Measurements from ENCODE around the gene RTN4. TPM values are rescaled to one million over a fixed set of nuclear protein-coding genes. Genes with fewer than 3 reads are reported as not detected.

RTN4 gene
- polyA plus RNA-seq, 1 experiment, result 219 TPM

GRCh38 chr2:54949431-54949830 lies 100.8 kb downstream of the RTN4 start:
- CTCF ChIA-PET, result no interaction called here

GRCh38 chr2:54948120-54948519 lies 102.1 kb downstream of the RTN4 start:
- DNase-seq (ENCODE audit: low read depth), result no peak
- POLR2A ChIA-PET, result no interaction called here
- CTCF ChIA-PET, result no interaction called here
- no peak for TF ChIP-seq CTCF (IDR thresholded peaks at IDR 0.05; ENCODE audit: insufficient read depth, low read depth, low read length)
- Histone ChIP-seq H3K36me3 (ENCODE audit: control insufficient read depth, insufficient read depth, low read length) (no peaks in the 10 kb centered on the region), H3K27me3 (ENCODE audit: control insufficient read depth, insufficient read depth, low read length) (no peaks in the 10 kb centered on the region), H3K4me3 (ENCODE audit: low read depth, low read length) (no peak overlapping the region)

More at GRCh38 chr2:54949431-54949830, 100.8 kb downstream of the RTN4 start:
- no peaks in the 10 kb centered on the region for H3K36me3 ChIP-seq (ENCODE audit: control insufficient read depth, insufficient read depth, low read length)
- TF ChIP-seq CTCF (IDR thresholded peaks at IDR 0.05; ENCODE audit: insufficient read depth, low read depth, low read length), result no peak
- POLR2A ChIA-PET, result no interaction called here
- DNase-seq (ENCODE audit: low read depth), result no peak
- no peaks in the 10 kb centered on the region for H3K27me3 ChIP-seq (ENCODE audit: control insufficient read depth, insufficient read depth, low read length)
- H3K4me3 ChIP-seq (ENCODE audit: low read depth, low read length), result no peak overlapping the region

GRCh38 chr2:54947646-54948045 lies 102.6 kb downstream of the RTN4 start:
- Histone ChIP-seq H3K36me3 (ENCODE audit: control insufficient read depth, insufficient read depth, low read length) (no peaks in the 10 kb centered on the region), H3K27me3 (ENCODE audit: control insufficient read depth, insufficient read depth, low read length) (no peaks in the 10 kb centered on the region), H3K4me3 (ENCODE audit: low read depth, low read length) (no peak overlapping the region)
- no peak for TF ChIP-seq CTCF (IDR thresholded peaks at IDR 0.05; ENCODE audit: insufficient read depth, low read depth, low read length)
- POLR2A ChIA-PET, result no interaction called here
- CTCF ChIA-PET, result no interaction called here
- DNase-seq (ENCODE audit: low read depth), result no peak

- Histone ChIP-seq H3K4me3 (ENCODE audit: low read depth, low read length) (no peak overlapping the region), H3K36me3 (ENCODE audit: control insufficient read depth, insufficient read depth, low read length) (no peaks in the 10 kb centered on the region), H3K27me3 (ENCODE audit: control insufficient read depth, insufficient read depth, low read length) (no peaks in the 10 kb centered on the region)
- CTCF ChIA-PET, result no interaction called here
- no peak for DNase-seq (ENCODE audit: low read depth)
- TF ChIP-seq CTCF (IDR thresholded peaks at IDR 0.05; ENCODE audit: insufficient read depth, low read depth, low read length), result no peak
- POLR2A ChIA-PET, result no interaction called here
Observed at GRCh38 chr2:54947136-54947535, 103.1 kb downstream of the RTN4 start.

GRCh38 chr2:54946220-54946805 lies 103.9 kb downstream of the RTN4 start:
- DNase-seq (ENCODE audit: low read depth), result no peak
- Histone ChIP-seq H3K4me3 (ENCODE audit: low read depth, low read length) (no peak overlapping the region), H3K36me3 (ENCODE audit: control insufficient read depth, insufficient read depth, low read length) (no peaks in the 10 kb centered on the region), H3K27me3 (ENCODE audit: control insufficient read depth, insufficient read depth, low read length) (no peaks in the 10 kb centered on the region)
- POLR2A ChIA-PET, result no interaction called here
- CTCF ChIA-PET, result interaction anchor here (0.8 kb wide), 1 partner anchor 14 kb away, joined by 3 read pairs; no protein-coding TSS in a partner anchor
- TF ChIP-seq CTCF (IDR thresholded peaks at IDR 0.05; ENCODE audit: insufficient read depth, low read depth, low read length), result no peak
